Measurements from ENCODE around the gene CEACAM21.
A peak's percentile ranks its signal among the peaks of the same experiment; 100 is the strongest.

The CEACAM21 gene

GRCh38 chr19:41546386-41546789 is 29.6 kb upstream of the CEACAM21 start:
- Histone ChIP-seq H3K4me3 (IDR thresholded peaks at IDR 0.05; ENCODE audit: insufficient read depth, low read depth, low read length) (no peak overlapping the region), H3K4me1 (ENCODE audit: low read depth, poor library complexity, severe bottlenecking) (peaks cover 62% of the 10 kb centered on the region), H3K27ac (no peak overlapping the region), H3K27me3 (ENCODE audit: insufficient read depth, low read depth) (no peaks in the 10 kb centered on the region; the same call in 1 of the 2 replicates), H3K9ac (no peak overlapping the region), H4K20me1 (ENCODE audit: insufficient read depth) (no peaks in the 10 kb centered on the region), H2AFZ (ENCODE audit: low read depth) (no peak overlapping the region), H3K36me3 (ENCODE audit: insufficient read depth) (no peaks in the 10 kb centered on the region), H3K79me2 (ENCODE audit: insufficient read depth, low read depth) (peaks cover 25% of the 10 kb centered on the region), H3K4me2 (no peak overlapping the region)
- TF ChIP-seq, protein P1, sequence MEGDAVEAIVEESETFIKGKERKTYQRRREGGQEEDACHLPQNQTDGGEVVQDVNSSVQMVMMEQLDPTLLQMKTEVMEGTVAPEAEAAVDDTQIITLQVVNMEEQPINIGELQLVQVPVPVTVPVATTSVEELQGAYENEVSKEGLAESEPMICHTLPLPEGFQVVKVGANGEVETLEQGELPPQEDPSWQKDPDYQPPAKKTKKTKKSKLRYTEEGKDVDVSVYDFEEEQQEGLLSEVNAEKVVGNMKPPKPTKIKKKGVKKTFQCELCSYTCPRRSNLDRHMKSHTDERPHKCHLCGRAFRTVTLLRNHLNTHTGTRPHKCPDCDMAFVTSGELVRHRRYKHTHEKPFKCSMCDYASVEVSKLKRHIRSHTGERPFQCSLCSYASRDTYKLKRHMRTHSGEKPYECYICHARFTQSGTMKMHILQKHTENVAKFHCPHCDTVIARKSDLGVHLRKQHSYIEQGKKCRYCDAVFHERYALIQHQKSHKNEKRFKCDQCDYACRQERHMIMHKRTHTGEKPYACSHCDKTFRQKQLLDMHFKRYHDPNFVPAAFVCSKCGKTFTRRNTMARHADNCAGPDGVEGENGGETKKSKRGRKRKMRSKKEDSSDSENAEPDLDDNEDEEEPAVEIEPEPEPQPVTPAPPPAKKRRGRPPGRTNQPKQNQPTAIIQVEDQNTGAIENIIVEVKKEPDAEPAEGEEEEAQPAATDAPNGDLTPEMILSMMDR (conservative IDR thresholded peaks at IDR 0.05; ENCODE audit: low read depth, low read length), result no peak

- no peaks in the 10 kb centered on the region; the same call in 1 of the 2 replicates for H3K27me3 ChIP-seq (ENCODE audit: insufficient read depth, low read depth)
- no peak overlapping the region for H3K9ac ChIP-seq
- no peak overlapping the region for H3K4me3 ChIP-seq (IDR thresholded peaks at IDR 0.05; ENCODE audit: insufficient read depth, low read depth, low read length)
- TF ChIP-seq, protein P1 (conservative IDR thresholded peaks at IDR 0.05; ENCODE audit: low read depth, low read length), result no peak
- H3K4me1 ChIP-seq (ENCODE audit: low read depth, poor library complexity, severe bottlenecking), result peaks cover 62% of the 10 kb centered on the region
- peaks cover 31% of the 10 kb centered on the region for H3K79me2 ChIP-seq (ENCODE audit: insufficient read depth, low read depth)
- no peak overlapping the region for H3K27ac ChIP-seq
- no peaks in the 10 kb centered on the region for H3K36me3 ChIP-seq (ENCODE audit: insufficient read depth)
- no peak overlapping the region for H2AFZ ChIP-seq (ENCODE audit: low read depth)
- H3K4me2 ChIP-seq, result no peak overlapping the region; the same call in 1 of the 2 replicates
- no peaks in the 10 kb centered on the region for H4K20me1 ChIP-seq (ENCODE audit: insufficient read depth)
These were observed 29.0 kb upstream of the CEACAM21 start for GRCh38 chr19:41546961-41547360.

- Histone ChIP-seq H3K36me3 (ENCODE audit: insufficient read depth) (no peaks in the 10 kb centered on the region), H3K27ac (no peak overlapping the region), H3K9ac (no peak overlapping the region), H3K4me1 (ENCODE audit: low read depth, poor library complexity, severe bottlenecking) (peaks cover 65% of the 10 kb centered on the region), H3K4me2 (no peak overlapping the region; the same call in 1 of the 2 replicates), H3K27me3 (ENCODE audit: insufficient read depth, low read depth) (no peaks in the 10 kb centered on the region; the same call in 1 of the 2 replicates), H3K79me2 (ENCODE audit: insufficient read depth, low read depth) (peaks cover 31% of the 10 kb centered on the region), H3K4me3 (IDR thresholded peaks at IDR 0.05; ENCODE audit: insufficient read depth, low read depth, low read length) (no peak overlapping the region), H4K20me1 (ENCODE audit: insufficient read depth) (no peaks in the 10 kb centered on the region), H2AFZ (ENCODE audit: low read depth) (no peak overlapping the region)
- TF ChIP-seq, protein P1 (conservative IDR thresholded peaks at IDR 0.05; ENCODE audit: low read depth, low read length), result no peak
These were observed 28.4 kb upstream of the CEACAM21 start for GRCh38 chr19:41547569-41547968.

GRCh38 chr19:41548047-41548446 is 27.9 kb upstream of the CEACAM21 start:
- TF ChIP-seq, protein P1 (conservative IDR thresholded peaks at IDR 0.05; ENCODE audit: low read depth, low read length), result no peak
- H3K79me2 ChIP-seq (ENCODE audit: insufficient read depth, low read depth), result peaks cover 31% of the 10 kb centered on the region
- H3K27me3 ChIP-seq (ENCODE audit: insufficient read depth, low read depth), result no peaks in the 10 kb centered on the region
- no peak overlapping the region for H3K4me3 ChIP-seq (IDR thresholded peaks at IDR 0.05; ENCODE audit: insufficient read depth, low read depth, low read length)
- no peaks in the 10 kb centered on the region for H4K20me1 ChIP-seq (ENCODE audit: insufficient read depth)
- H3K4me2 ChIP-seq, result peak overlapping the region; percentile 64
- H2AFZ ChIP-seq (ENCODE audit: low read depth), result peak overlapping the region; percentile 44; the same call in 1 of the 2 replicates
- H3K36me3 ChIP-seq (ENCODE audit: insufficient read depth), result no peaks in the 10 kb centered on the region
- H3K4me1 ChIP-seq (ENCODE audit: low read depth, poor library complexity, severe bottlenecking), result peaks cover 70% of the 10 kb centered on the region
- peak overlapping the region; percentile 3; the same call in 1 of the 2 replicates for H3K9ac ChIP-seq
- H3K27ac ChIP-seq, result peak overlapping the region; percentile 86
